AG04450 (cell line): Measurements from ENCODE around the gene RGS9BP. TPM values are rescaled to one million over a fixed set of nuclear protein-coding genes. Genes with fewer than 3 reads are reported as not detected.

Experiments used
- CTCF ChIA-PET: fragments of 300-600, 350-600 bp; formaldehyde crosslinking; extraction: SDS; loops from one replicate; lab custom pipeline; 2022; ENCODE audit warnings: antibody characterized with exemption, inconsistent platforms; lab: Charles Lee
- POLR2A ChIA-PET: fragments of 350-600 bp; formaldehyde crosslinking; extraction: SDS; loops from one replicate; lab custom pipeline; 2021; ENCODE audit warnings: antibody characterized with exemption, inconsistent platforms; lab: Yijun Ruan, JAX
- DNase-seq: peaks from one replicate; pipeline ENCODE4 v3.0.0-alpha.2; 2011; ENCODE audit warnings: low read depth, low spot score
- H3K27ac ChIP-seq: one replicate; pipeline ENCODE4 v1.5.1; 2012; ENCODE audit warnings: low read depth, low read length, control low read depth
- H3K27me3 ChIP-seq: one replicate; pipeline ENCODE4 v1.6.0; 2012; ENCODE audit warnings: low read length; ENCODE audit not compliant: control insufficient read depth, insufficient read depth
- H3K4me3 ChIP-seq: 2 replicates; pipeline ENCODE4 v1.5.1; 2011; ENCODE audit warnings: mild to moderate bottlenecking, low read depth, low read length, control low read depth
- H3K9me3 ChIP-seq: 2 replicates; pipeline ENCODE4 v1.5.1; 2012; ENCODE audit warnings: low read length; ENCODE audit not compliant: control insufficient read depth, insufficient read depth
- polyA plus RNA-seq: library from polyadenylated mRNA; depleted of rRNA; stranded (reverse); fragments of >200 nt; gene quantifications from 2 replicates; pipeline ENCODE4 v1.2.3, GENCODE V29; 2011
- TF ChIP-seq, protein P1 (sequence below): IDR thresholded peaks from 2 replicates; pipeline ENCODE4 v1.5.1; 2011; ENCODE audit warnings: low read depth, low read length, control low read depth, inconsistent platforms

The RGS9BP gene
- polyA plus RNA-seq, 1 experiment, result 0.07 TPM

DNA sequence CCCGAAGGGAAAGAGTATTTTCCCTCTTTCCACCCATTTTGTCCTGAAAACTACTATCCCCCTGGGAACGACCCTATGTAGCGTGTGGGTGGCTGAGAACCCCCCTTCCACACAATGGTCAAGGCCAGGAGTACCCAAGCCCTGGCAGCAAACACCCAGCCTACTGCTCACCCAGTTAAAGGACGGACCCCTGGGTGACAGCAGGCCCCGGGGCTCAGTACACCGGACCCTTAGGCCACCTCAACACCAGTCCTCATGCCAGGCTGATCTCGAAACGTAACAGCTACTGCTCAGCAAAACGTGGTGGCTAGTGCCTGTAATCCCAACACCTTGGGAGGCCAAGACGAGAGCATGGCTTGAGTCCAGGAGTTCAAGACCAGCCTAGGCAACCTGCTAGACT lies 2.1 kb upstream of the RGS9BP start:
- Histone ChIP-seq H3K27ac (no peak overlapping the region), H3K4me3 (peak overlapping the region; percentile 17; the same call in 1 of the 2 replicates), H3K27me3 (peaks cover 20% of the 10 kb centered on the region), H3K9me3 (no peaks in the 10 kb centered on the region; the same call in 1 of the 2 replicates)
- POLR2A ChIA-PET, result no interaction called here
- TF ChIP-seq, protein P1, sequence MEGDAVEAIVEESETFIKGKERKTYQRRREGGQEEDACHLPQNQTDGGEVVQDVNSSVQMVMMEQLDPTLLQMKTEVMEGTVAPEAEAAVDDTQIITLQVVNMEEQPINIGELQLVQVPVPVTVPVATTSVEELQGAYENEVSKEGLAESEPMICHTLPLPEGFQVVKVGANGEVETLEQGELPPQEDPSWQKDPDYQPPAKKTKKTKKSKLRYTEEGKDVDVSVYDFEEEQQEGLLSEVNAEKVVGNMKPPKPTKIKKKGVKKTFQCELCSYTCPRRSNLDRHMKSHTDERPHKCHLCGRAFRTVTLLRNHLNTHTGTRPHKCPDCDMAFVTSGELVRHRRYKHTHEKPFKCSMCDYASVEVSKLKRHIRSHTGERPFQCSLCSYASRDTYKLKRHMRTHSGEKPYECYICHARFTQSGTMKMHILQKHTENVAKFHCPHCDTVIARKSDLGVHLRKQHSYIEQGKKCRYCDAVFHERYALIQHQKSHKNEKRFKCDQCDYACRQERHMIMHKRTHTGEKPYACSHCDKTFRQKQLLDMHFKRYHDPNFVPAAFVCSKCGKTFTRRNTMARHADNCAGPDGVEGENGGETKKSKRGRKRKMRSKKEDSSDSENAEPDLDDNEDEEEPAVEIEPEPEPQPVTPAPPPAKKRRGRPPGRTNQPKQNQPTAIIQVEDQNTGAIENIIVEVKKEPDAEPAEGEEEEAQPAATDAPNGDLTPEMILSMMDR, result no peak
- DNase-seq, result no peak
- CTCF ChIA-PET, result interaction anchor here (0.7 kb wide), 1 partner anchor 247 kb away, joined by 3 read pairs; no protein-coding TSS in a partner anchor

DNA sequence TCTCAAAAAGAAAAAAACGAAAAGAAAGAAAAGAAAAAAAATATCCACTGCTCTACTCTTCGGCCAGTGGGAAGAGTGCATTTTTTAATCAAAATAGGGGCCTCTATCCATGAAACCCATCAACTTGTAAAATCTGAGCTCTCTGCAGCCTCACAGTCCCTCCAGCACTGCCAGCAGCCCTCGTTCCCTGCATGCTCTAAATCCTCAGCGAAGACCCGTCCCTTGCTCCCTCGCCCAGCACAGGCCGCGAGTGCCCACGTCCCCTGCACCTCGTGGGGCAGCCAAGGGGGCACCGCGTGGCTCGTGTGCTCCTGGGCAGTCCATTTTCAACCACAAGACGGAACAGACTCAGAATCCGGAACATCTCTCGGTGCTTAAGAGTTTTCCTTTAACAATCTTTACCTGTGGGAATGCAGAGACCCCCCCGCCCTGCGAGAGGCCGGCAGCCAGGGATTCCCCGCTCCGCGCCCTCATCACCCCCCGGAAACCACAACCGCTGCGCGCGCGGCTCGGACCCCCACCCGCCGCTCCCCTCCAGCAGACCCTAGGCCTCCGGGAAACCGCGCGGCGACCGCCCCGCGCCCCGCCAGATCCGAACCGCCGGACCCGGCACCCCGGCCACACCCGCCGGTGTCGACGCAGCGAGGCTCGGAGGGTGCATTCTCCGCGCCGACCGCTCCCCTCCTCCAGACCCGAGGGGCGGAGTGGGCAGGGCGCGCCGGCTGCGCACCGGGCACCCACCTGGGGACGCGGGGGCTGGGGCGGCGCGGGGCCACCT lies 1.3 kb upstream of the RGS9BP start:
- ChIA-PET CTCF (no interaction called here), POLR2A (interaction anchor here (1.0 to 2.0 kb wide), 2 partner anchors 17 to 93 kb away, joined by 4 to 7 read pairs; partner anchors contain the start of genes NUDT19 and PDCD5)
- TF ChIP-seq, protein P1, result no peak
- H3K27ac ChIP-seq, result no peak overlapping the region
- no peak for DNase-seq
- H3K27me3 ChIP-seq, result peaks cover 22% of the 10 kb centered on the region
- peak overlapping the region; percentile 89 for H3K4me3 ChIP-seq
- no peaks in the 10 kb centered on the region; the same call in 1 of the 2 replicates for H3K9me3 ChIP-seq

DNA sequence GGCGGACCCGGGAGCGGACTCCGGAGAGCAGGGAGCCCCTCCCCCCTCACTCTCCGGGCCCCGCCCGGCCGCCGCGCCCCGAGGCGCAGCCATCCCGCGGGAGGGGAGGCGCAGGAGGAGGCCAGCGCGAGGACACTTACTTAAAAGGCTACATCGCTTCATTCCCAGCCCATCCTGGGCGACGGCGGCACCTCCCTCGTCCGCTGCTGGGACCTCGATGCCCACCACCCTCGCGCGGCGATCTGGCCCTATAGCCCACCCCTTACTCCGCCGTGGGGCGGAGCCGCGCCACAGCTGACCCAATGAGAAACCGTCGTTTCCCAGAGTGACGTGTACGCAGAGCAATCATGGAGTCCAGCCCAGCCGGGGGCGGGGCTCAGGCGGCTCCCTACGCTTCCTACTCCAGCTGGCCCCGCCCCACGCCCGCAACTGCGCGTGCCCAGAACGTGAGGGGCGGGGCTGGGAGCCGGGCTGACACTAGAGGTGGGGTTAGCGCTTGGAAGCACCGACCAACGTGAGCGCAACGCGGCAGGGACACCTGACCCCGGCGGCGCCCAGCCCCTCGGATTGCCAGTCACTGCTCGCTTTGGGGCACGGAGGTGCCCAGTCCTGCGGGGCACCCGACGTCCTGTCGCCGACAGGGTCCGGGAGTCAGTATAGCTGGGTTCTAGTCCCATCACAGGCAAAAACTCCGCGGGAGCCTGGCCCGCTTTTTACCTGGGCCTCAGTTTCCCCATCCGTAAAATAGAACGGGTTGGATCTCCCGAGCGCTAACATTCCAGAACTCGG lies 523 bp upstream of the RGS9BP start, which contains the start of gene ANKRD27:
ANKRD27 (minus strand) TSS at position 250 of the 789 bp plus-strand sequence. CDS start 16,165 bp downstream, outside the sequence.
- peak; percentile 93 for DNase-seq
- CTCF ChIA-PET, result no interaction called here

DNA sequence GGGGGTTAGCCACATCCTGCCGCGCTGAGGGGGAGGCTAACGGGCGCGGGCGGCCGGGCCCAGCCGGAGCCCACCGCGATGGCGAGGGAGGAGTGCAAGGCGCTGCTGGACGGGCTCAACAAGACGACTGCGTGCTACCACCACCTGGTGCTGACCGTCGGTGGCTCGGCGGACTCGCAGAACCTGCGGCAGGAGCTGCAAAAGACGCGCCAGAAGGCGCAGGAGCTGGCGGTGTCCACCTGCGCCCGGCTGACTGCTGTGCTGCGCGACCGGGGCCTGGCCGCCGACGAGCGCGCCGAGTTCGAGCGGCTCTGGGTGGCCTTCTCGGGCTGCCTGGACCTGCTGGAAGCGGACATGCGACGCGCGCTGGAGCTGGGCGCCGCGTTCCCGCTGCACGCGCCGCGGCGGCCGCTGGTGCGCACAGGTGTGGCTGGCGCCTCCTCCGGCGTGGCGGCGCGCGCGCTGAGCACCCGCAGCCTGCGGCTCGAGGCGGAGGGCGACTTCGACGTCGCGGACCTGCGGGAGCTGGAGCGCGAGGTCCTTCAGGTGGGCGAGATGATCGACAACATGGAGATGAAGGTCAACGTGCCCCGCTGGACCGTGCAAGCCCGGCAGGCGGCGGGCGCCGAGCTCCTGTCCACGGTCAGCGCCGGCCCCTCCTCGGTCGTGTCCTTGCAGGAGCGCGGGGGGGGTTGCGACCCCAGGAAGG lies 692 bp downstream of the RGS9BP start:
- H3K4me3 ChIP-seq, result peak overlapping the region; percentile 89; the same call in 1 of the 2 replicates
- ChIA-PET POLR2A (interaction anchor here (2.0 kb wide), 1 partner anchor 15 kb away, joined by 7 read pairs; the partner anchor contains the start of gene NUDT19), CTCF (no interaction called here)
- peaks cover 23% of the 10 kb centered on the region for H3K27me3 ChIP-seq
- no peaks in the 10 kb centered on the region; the same call in 1 of the 2 replicates for H3K9me3 ChIP-seq
- TF ChIP-seq, protein P1, result no peak
- no peak overlapping the region for H3K27ac ChIP-seq
- no peak for DNase-seq

More for the DNA sequence above, 523 bp upstream of the RGS9BP start, which contains the start of gene ANKRD27:
- Histone ChIP-seq H3K9me3 (no peaks in the 10 kb centered on the region; the same call in 1 of the 2 replicates), H3K27me3 (peaks cover 23% of the 10 kb centered on the region), H3K27ac (peak within 1 kb of the TSS; percentile 39), H3K4me3 (peak within 1 kb of the TSS; percentile 89)
- TF ChIP-seq, protein P1, result no peak
- POLR2A ChIA-PET, result interaction anchor here (0.7 to 2.0 kb wide), 4 partner anchors 16 to 1650 kb away, joined by 3 to 7 read pairs (median 4); partner anchors contain the start of genes NUDT19 and PDCD5
